Measurements from ENCODE around the gene TTLL5. TPM values are rescaled to one million over a fixed set of nuclear protein-coding genes. Genes with fewer than 3 reads are reported as not detected.

Gene TTLL5
- total RNA-seq, 2 experiments from 2014 or later: 28.9 to 43.4 TPM

GRCh38 chr14:75991753-75992152 lies 330.7 kb downstream of the TTLL5 start:
- peaks cover 11% of the 10 kb centered on the region for H3K4me1 Mint-ChIP-seq
- CTCF ChIA-PET: interaction anchor here (1.5 kb wide), 1 partner anchor 9 kb away, joined by 6 read pairs; no protein-coding TSS in a partner anchor

GRCh38 chr14:75993567-75994041 lies 332.6 kb downstream of the TTLL5 start:
- CTCF ChIA-PET: interaction anchor here (1.5 kb wide), 1 partner anchor 11 kb away, joined by 9 read pairs; the partner anchor contains the start of gene TGFB3
- H3K36me3 Mint-ChIP-seq: no peaks in the 10 kb centered on the region
- H3K4me3 Mint-ChIP-seq: no peak overlapping the region
- ATAC-seq (no peak), DNase-seq (no peak)
- H3K27ac Mint-ChIP-seq: no peak overlapping the region
- no peaks in the 10 kb centered on the region for H3K9me3 Mint-ChIP-seq (ENCODE audit: low read depth)
- peaks cover 11% of the 10 kb centered on the region for H3K4me1 Mint-ChIP-seq
- no peaks in the 10 kb centered on the region for H3K27me3 Mint-ChIP-seq

More at GRCh38 chr14:75991753-75992152, 330.7 kb downstream of the TTLL5 start:
- H3K9me3 Mint-ChIP-seq (ENCODE audit: low read depth): no peaks in the 10 kb centered on the region
- H3K27me3 Mint-ChIP-seq: no peaks in the 10 kb centered on the region
- DNase-seq: no peak
- H3K4me3 Mint-ChIP-seq: no peak overlapping the region
- H3K27ac Mint-ChIP-seq: no peak overlapping the region
- ATAC-seq: no peak
- H3K36me3 Mint-ChIP-seq: no peaks in the 10 kb centered on the region

GRCh38 chr14:75995372-75996041 lies 334.5 kb downstream of the TTLL5 start:
- H3K27me3 Mint-ChIP-seq: no peaks in the 10 kb centered on the region
- H3K4me3 Mint-ChIP-seq: no peak overlapping the region
- no peaks in the 10 kb centered on the region for H3K9me3 Mint-ChIP-seq (ENCODE audit: low read depth)
- CTCF ChIA-PET: interaction anchor here (0.9 to 1.7 kb wide), 2 partner anchors 16 to 358 kb away, joined by 3 read pairs; no protein-coding TSS in a partner anchor
- H3K27ac Mint-ChIP-seq: no peak overlapping the region
- DNase-seq: peak; percentile 16
- peaks cover 11% of the 10 kb centered on the region for H3K4me1 Mint-ChIP-seq
- ATAC-seq: no peak
- no peaks in the 10 kb centered on the region for H3K36me3 Mint-ChIP-seq

DNA sequence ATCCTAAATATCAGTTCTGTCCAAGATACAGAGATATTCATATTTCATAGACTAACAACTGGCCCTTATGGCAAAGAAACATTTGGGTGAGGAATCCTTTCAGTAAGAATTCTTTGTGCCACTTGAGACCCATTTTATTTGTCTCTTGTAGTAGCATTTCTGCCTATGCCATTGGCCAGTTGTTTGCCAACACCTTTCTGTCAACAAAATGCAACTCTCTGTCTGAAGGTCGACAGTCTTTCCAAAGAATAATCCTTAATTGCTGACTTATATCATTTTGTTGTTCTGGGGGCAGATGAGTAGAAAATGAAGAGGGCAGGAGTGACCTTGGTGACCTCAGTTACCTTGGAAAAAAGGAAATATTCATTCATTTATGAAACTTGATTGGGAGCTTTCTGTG lies 335.4 kb downstream of the TTLL5 start:
- no peaks in the 10 kb centered on the region for H3K36me3 Mint-ChIP-seq
- CTCF ChIA-PET: interaction anchor here (1.4 kb wide), 1 partner anchor 288 kb away, joined by 7 read pairs; no protein-coding TSS in a partner anchor
- DNase-seq: peak; percentile 4
- H3K27ac Mint-ChIP-seq: no peak overlapping the region
- H3K4me3 Mint-ChIP-seq: no peak overlapping the region
- ATAC-seq: no peak
- no peaks in the 10 kb centered on the region for H3K9me3 Mint-ChIP-seq (ENCODE audit: low read depth)
- peaks cover 11% of the 10 kb centered on the region for H3K4me1 Mint-ChIP-seq
- H3K27me3 Mint-ChIP-seq: no peaks in the 10 kb centered on the region

- no peak overlapping the region for H3K27ac Mint-ChIP-seq
- DNase-seq: no peak
- no peak overlapping the region for H3K4me3 Mint-ChIP-seq
- H3K27me3 Mint-ChIP-seq: no peaks in the 10 kb centered on the region
- H3K9me3 Mint-ChIP-seq (ENCODE audit: low read depth): peaks cover 4% of the 10 kb centered on the region
- no peak for ATAC-seq
- H3K36me3 Mint-ChIP-seq: peaks cover 8% of the 10 kb centered on the region
- H3K4me1 Mint-ChIP-seq: no peaks in the 10 kb centered on the region
- CTCF ChIA-PET: interaction anchor here (0.7 kb wide), 1 partner anchor 14 kb away, joined by 3 read pairs; the partner anchor contains the start of gene IFT43
Observed at GRCh38 chr14:75999511-76000190, 338.6 kb downstream of the TTLL5 start.

GRCh38 chr14:76002383-76002782 lies 341.3 kb downstream of the TTLL5 start:
- no peaks in the 10 kb centered on the region for H3K27me3 Mint-ChIP-seq

More at GRCh38 chr14:76002383-76002782, 341.3 kb downstream of the TTLL5 start:
- Mint-ChIP-seq H3K27ac (no peak overlapping the region), H3K4me3 (no peak overlapping the region), H3K36me3 (peaks cover 18% of the 10 kb centered on the region), H3K9me3 (ENCODE audit: low read depth) (peaks cover 4% of the 10 kb centered on the region), H3K4me1 (no peaks in the 10 kb centered on the region)
- CTCF ChIA-PET: no interaction called here
- DNase-seq (no peak), ATAC-seq (no peak)

Other genes starting within 250 kb of the TTLL5 start
- 1 to 10 TPM in 1 of 2 experiments, under 1 TPM in 1; 0.75 to 1.1 TPM for gene JDP2, start 233.2 kb upstream of the TTLL5 start, total RNA-seq
- gene BATF, start 138.8 kb upstream of the TTLL5 start, total RNA-seq: 10 to 100 TPM; 74.6 to 81.3 TPM
- gene FLVCR2, start 82.6 kb upstream of the TTLL5 start, total RNA-seq: 1 to 10 TPM; 2.1 to 5.8 TPM
- gene ERG28, start 370 bp upstream of the TTLL5 start, total RNA-seq: 10 to 100 TPM; 22.9 to 25.1 TPM